Astrocyte (in vitro differentiated cells and primary cell): Measurements from ENCODE around the gene ANKH. TPM values are rescaled to one million over a fixed set of nuclear protein-coding genes. Genes with fewer than 3 reads are reported as not detected.
A peak's percentile ranks its signal among the peaks of the same experiment; 100 is the strongest.

Experiments used
- DNase-seq: peaks from one replicate; pipeline ENCODE4 v3.0.0-alpha.2; 2010; ENCODE audit warnings: low read depth
- FAIRE-seq: peaks from 2 replicates; lab custom pipeline; 2011; peaks lifted over from hg19 to GRCh38; lab: Jason Lieb, UNC
- H2AFZ ChIP-seq: 2 replicates; pipeline ENCODE4 v1.6.0; 2012; ENCODE audit warnings: low read depth, low read length, inconsistent platforms
- H3K27ac ChIP-seq: 2 replicates; pipeline ENCODE4 v1.5.1; 2011; ENCODE audit warnings: low read depth, low read length, inconsistent platforms
- H3K27me3 ChIP-seq: 2 replicates; pipeline ENCODE4 v1.6.0; 2011; ENCODE audit warnings: low read length, inconsistent platforms; ENCODE audit not compliant: insufficient read depth
- H3K36me3 ChIP-seq: 2 replicates; pipeline ENCODE4 v1.5.1; 2011; ENCODE audit warnings: low read length, inconsistent platforms; ENCODE audit not compliant: insufficient read depth
- H3K4me1 ChIP-seq: 2 replicates; pipeline ENCODE4 v1.5.1; 2011; ENCODE audit warnings: low read length, inconsistent platforms; ENCODE audit not compliant: insufficient read depth
- H3K4me2 ChIP-seq: 2 replicates; pipeline ENCODE4 v1.6.0; 2012; ENCODE audit warnings: low read length, inconsistent platforms
- H3K4me3 ChIP-seq: 2 replicates; pipeline ENCODE4 v1.5.1; 2011; ENCODE audit warnings: low read depth, mild to moderate bottlenecking, low read length, inconsistent platforms; ENCODE audit not compliant: insufficient read depth
- H3K79me2 ChIP-seq: 2 replicates; pipeline ENCODE4 v1.6.0; 2012; ENCODE audit warnings: mild to moderate bottlenecking, low read length, inconsistent platforms; ENCODE audit not compliant: insufficient read depth
- H3K9ac ChIP-seq: 2 replicates; pipeline ENCODE4 v1.6.0; 2012; ENCODE audit warnings: mild to moderate bottlenecking, low read length, inconsistent platforms
- H3K9me3 ChIP-seq: 2 replicates; pipeline ENCODE4 v1.5.1; 2012; ENCODE audit warnings: low read depth, mild to moderate bottlenecking, low read length, inconsistent platforms; ENCODE audit not compliant: insufficient read depth
- H4K20me1 ChIP-seq: 2 replicates; pipeline ENCODE4 v1.6.0; 2012; ENCODE audit warnings: low read length, inconsistent platforms; ENCODE audit not compliant: insufficient read depth
- H3K27ac Mint-ChIP-seq: one replicate; pipeline ENCODE4 v1.8.0; 2021; ENCODE audit warnings: mild to moderate bottlenecking, mixed read lengths; ENCODE audit not compliant: unreplicated experiment
- H3K27me3 Mint-ChIP-seq: one replicate; pipeline ENCODE4 v1.8.0; 2021; ENCODE audit warnings: low read depth, mixed read lengths; ENCODE audit not compliant: unreplicated experiment
- H3K36me3 Mint-ChIP-seq: one replicate; pipeline ENCODE4 v1.8.0; 2021; ENCODE audit warnings: low read depth, mixed read lengths; ENCODE audit not compliant: unreplicated experiment
- H3K4me1 Mint-ChIP-seq: one replicate; pipeline ENCODE4 v1.8.0; 2021; ENCODE audit warnings: low read depth, mixed read lengths; ENCODE audit not compliant: unreplicated experiment
- H3K4me3 Mint-ChIP-seq: one replicate; pipeline ENCODE4 v1.8.0; 2021; ENCODE audit warnings: mild to moderate bottlenecking, moderate library complexity, mixed read lengths; ENCODE audit not compliant: unreplicated experiment
- H3K9me3 Mint-ChIP-seq: one replicate; pipeline ENCODE4 v1.8.0; 2021; ENCODE audit warnings: mild to moderate bottlenecking, mixed read lengths; ENCODE audit not compliant: unreplicated experiment
- CTCF ChIP-seq: IDR thresholded peaks from 2 replicates; pipeline ENCODE4 v1.5.1; 2011; ENCODE audit warnings: low read depth, mild to moderate bottlenecking, inconsistent platforms, low read length, moderate library complexity; ENCODE audit not compliant: insufficient read depth
- EZH2 ChIP-seq: IDR thresholded peaks from 2 replicates; pipeline ENCODE4 v1.6.1; 2012; ENCODE audit warnings: mild to moderate bottlenecking, low read length, inconsistent platforms; ENCODE audit not compliant: insufficient read depth
- total RNA-seq: library from RNA; stranded (reverse); gene quantifications from 2 replicates; pipeline ENCODE4 v1.2.1, GENCODE V29; 2021

The ANKH gene
- total RNA-seq, 1 donor from 2014 or later = 15.8 TPM

GRCh38 chr5:14665949-14666348 is 205.6 kb downstream of the ANKH start:
- H3K4me2 ChIP-seq = peak overlapping the region; percentile 86
- DNase-seq (no peak), FAIRE-seq (no peak)
- H2AFZ ChIP-seq = no peak overlapping the region
- TF ChIP-seq CTCF (peak; percentile 7), EZH2 (no peak)
- H3K36me3 Mint-ChIP-seq = no peaks in the 10 kb centered on the region
- no peaks in the 10 kb centered on the region for H3K9me3 ChIP-seq
- H3K9me3 Mint-ChIP-seq = no peaks in the 10 kb centered on the region
- H3K4me3 Mint-ChIP-seq = peak overlapping the region; percentile 99
- H4K20me1 ChIP-seq = peaks cover 49% of the 10 kb centered on the region
- H3K4me3 ChIP-seq = peak overlapping the region; percentile 66
- H3K79me2 ChIP-seq = peaks cover 61% of the 10 kb centered on the region
- no peaks in the 10 kb centered on the region for H3K27me3 ChIP-seq
- H3K9ac ChIP-seq = no peak overlapping the region
- H3K27ac Mint-ChIP-seq = peak overlapping the region; percentile 23
- no peak overlapping the region for H3K27ac ChIP-seq
- H3K4me1 Mint-ChIP-seq = peaks cover 20% of the 10 kb centered on the region
- H3K4me1 ChIP-seq = peaks cover 25% of the 10 kb centered on the region
- no peaks in the 10 kb centered on the region for H3K27me3 Mint-ChIP-seq
- no peaks in the 10 kb centered on the region for H3K36me3 ChIP-seq

DNA sequence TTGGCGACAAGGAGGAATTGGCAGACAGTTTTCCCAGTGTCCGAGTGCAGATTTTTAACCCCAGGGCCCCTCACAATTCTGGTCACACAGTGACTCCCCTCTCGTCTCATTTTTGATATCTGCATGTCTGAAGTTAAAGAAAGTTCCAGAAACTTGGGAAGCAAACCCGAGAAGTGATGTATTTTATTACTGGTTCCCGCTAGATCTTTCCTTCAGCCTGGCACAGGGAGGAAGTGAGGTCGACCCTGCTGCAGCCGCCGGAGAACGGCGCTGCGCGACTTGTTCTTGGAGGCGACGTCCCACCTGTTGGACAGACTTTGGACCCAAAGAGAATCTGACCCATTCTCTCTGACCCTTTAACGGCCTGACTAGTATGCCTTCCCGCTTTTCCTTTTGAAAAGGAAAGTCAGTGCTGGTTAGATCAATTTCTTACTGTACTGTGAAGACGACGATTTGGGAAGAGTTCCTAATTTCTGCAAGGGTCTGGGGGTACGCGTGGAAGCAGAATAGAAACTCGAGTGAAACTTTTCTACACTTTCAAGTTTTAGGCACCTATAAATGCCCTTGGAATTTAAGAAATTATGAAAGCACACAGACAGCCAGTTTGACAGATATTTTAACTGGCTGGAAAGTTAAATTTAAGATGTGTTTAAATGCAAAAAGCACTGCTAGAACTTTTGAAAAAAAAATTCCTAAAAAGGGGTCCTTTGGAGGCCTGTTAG is 206.3 kb downstream of the ANKH start:
- Histone ChIP-seq H3K9me3 (no peaks in the 10 kb centered on the region), H3K27me3 (no peaks in the 10 kb centered on the region), H3K36me3 (no peaks in the 10 kb centered on the region), H3K9ac (peak overlapping the region; percentile 83), H3K27ac (peak overlapping the region; percentile 27), H3K4me2 (peak overlapping the region; percentile 86), H2AFZ (peak overlapping the region; percentile 60), H4K20me1 (peaks cover 43% of the 10 kb centered on the region), H3K79me2 (peaks cover 54% of the 10 kb centered on the region), H3K4me3 (peak overlapping the region; percentile 66), H3K4me1 (peaks cover 24% of the 10 kb centered on the region)
- peak overlapping the region; percentile 92 for H3K27ac Mint-ChIP-seq
- peak overlapping the region; percentile 99 for H3K4me3 Mint-ChIP-seq
- H3K27me3 Mint-ChIP-seq = no peaks in the 10 kb centered on the region
- H3K4me1 Mint-ChIP-seq = peaks cover 21% of the 10 kb centered on the region
- TF ChIP-seq EZH2 = no peak
- TF ChIP-seq CTCF = no peak
- no peaks in the 10 kb centered on the region for H3K36me3 Mint-ChIP-seq
- FAIRE-seq (no peak), DNase-seq (no peak)
- H3K9me3 Mint-ChIP-seq = no peaks in the 10 kb centered on the region
